GM20000 (cell line): ENCODE data around the gene FOXK1.

ENCODE experiments used
- DNase-seq: peaks from one replicate; pipeline ENCODE4 v3.0.0; 2012; ENCODE audit warnings: low spot score
- TF ChIP-seq, protein P1 (sequence below): IDR thresholded peaks from 2 replicates; pipeline ENCODE4 v1.5.1; 2012; ENCODE audit warnings: mild to moderate bottlenecking, control low read depth; ENCODE audit errors: extremely low read depth, missing control alignments

FOXK1 gene

DNA sequence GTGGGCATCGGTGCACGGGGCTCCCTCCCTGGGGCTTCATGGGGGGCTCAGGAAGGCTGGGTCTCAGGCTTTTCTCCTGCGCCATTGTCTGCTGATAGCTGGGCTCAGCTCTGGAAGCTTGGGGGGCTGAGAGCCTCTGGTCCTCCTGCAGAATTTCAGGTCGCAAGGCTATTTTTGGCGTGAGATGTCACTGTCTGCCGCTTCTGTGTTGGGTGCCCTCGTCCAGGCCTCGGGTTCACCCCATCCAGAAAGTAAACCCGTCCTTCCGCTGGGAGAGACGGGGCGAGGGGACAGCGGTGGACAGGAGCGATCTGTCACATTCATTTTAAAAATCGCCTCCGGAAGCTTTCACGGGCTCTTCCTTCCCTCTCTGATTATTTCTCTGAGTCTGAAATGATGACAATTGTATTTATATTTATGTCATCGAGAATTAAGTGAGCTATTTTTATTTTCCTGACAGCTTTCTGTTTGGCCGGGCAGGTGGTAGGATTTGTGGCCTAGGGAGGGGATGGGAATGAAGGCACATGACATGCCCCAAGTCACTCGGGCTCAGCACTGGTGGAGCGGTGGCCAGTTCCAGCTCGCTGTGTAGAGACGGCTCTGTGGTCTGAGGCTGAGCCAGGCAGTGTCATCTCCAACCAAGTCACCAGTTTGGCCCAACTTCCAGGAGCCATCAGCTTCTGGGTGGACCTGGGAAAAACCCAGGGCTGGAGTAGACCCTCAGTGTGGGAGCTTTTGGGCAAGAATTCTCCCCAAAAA, 52.7 kb downstream of the FOXK1 start:
- TF ChIP-seq, protein P1, sequence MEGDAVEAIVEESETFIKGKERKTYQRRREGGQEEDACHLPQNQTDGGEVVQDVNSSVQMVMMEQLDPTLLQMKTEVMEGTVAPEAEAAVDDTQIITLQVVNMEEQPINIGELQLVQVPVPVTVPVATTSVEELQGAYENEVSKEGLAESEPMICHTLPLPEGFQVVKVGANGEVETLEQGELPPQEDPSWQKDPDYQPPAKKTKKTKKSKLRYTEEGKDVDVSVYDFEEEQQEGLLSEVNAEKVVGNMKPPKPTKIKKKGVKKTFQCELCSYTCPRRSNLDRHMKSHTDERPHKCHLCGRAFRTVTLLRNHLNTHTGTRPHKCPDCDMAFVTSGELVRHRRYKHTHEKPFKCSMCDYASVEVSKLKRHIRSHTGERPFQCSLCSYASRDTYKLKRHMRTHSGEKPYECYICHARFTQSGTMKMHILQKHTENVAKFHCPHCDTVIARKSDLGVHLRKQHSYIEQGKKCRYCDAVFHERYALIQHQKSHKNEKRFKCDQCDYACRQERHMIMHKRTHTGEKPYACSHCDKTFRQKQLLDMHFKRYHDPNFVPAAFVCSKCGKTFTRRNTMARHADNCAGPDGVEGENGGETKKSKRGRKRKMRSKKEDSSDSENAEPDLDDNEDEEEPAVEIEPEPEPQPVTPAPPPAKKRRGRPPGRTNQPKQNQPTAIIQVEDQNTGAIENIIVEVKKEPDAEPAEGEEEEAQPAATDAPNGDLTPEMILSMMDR, result no peak

DNA sequence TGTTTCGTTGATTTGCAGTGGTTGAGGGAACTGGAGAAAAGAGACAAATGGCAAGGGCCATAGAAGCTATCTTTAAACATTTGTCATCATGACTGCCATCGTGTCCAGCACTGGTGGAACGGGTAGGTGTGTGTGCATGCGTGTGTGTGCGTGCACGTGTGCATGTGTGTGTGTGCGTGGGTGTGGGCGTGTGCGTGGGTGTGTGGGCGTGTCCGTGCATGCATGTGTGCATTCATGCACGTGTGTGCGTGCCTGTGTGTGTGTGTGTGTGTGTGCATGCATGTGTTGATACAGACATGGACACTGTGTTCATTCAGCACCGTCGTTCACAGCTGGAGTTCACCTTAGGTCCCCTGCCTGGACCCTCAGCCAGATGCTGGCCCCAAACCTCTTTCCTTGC, 55.2 kb downstream of the FOXK1 start:
- DNase-seq, result no peak
- TF ChIP-seq, protein P1, result no peak

More for the DNA sequence above, 52.7 kb downstream of the FOXK1 start:
- DNase-seq, result no peak

DNA sequence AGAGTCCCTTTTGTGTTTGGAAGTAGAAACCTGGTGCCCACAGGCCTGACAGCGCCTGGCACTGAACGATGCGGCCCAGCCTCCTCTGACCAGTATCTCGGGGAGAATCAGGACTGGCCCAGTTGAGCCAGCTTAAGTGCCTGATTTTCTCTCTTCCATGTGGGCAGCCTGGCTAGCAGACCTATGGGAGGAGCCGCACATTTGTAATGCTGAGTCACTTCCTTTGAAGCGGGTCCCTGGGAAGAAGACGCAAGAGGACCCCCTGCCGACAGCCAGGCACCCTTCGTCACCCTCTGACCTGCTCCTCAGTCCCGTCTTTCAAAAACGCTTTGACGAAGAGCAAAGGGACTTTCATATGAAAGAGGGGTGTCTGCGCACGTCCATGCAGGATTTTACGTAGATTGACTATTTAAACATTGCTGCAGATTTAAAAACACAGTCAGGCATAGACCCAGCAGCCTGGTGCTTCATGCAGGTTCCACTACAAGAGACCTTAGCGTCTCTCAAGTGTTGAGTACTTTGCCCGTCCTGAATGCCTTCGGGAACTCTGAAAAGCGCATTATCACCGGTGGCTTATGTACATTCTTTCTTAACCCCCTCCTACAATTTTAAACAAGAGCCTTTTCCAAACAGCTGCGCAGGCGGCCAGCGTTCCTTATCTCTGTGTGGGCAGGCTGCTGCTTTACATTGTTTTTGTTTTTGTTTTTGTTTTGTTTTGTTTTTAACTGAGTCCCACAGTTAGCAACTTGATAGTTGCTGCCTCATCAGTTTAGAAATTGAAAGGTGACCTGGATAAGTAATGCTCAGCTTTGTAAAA, 56.8 kb downstream of the FOXK1 start:
- TF ChIP-seq, protein P1, result no peak
- no peak for DNase-seq

DNA sequence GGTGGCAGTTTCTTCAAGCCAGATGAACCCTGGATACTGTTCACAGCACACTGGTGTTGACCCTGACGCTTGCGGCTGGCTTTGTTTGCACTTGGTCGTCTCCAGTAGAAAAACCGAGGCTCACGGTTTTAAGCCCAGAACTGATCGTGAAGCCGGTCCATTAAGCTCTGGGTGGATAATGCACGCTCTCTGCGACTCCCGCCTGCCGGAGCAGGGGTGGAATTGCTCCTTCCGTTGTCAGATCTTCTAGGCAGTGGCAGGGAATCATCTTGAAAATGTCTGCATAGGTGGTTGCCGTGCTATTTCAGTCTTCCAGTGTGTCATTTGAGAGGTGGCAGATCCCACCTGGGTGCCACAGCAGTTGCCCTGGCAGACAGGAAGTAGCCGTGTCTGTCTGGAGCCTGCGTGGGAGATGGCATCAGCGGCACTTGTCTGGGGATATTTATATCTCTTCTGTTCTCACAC, 57.5 kb downstream of the FOXK1 start:
- TF ChIP-seq, protein P1, result no peak

DNA sequence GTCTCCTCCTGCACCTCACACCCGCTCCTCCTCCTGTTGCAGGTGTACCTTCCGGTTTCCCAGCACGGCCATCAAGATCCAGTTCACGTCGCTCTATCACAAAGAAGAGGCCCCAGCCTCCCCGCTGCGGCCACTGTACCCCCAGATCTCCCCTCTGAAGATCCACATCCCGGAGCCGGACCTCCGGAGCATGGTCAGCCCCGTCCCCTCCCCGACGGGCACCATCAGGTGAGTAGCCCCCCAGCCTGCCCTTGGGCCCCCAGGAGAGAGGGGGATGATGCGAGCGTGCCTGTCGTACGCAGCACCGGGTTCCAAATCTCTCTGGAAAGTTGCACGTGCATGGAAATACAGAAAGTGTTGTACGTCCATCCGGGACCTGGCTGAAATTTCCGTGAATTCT, 58.7 kb downstream of the FOXK1 start:
- DNase-seq, result no peak
- TF ChIP-seq, protein P1, result no peak

More for the DNA sequence above, 57.5 kb downstream of the FOXK1 start:
- DNase-seq, result no peak

DNA sequence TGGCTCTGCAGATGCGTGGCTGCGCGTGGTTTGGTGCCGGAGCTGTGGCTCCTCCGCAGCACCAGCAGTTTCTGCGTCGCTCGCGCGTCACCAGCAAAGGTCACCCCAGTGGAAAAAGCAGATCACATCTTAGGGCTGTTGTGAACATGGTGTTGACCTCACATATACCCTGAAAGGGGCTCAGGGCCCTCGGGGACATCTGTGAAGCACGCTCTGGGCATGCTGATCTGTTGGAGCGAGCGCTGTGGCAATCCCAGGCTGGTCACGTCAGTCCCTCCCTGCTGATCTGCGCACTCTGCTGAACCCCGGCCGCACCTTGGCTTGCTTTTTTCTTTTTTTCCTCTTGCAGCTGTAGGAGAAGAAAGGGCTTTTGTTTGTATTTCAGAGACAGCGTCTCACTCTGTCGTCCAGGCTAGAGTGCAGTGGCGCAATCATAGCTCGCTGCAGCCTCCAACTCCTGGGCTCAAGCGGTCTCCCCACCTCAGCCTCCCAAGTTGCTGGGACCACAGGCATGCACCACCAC, 60.0 kb downstream of the FOXK1 start:
- no peak for DNase-seq
- TF ChIP-seq, protein P1, result no peak

DNA sequence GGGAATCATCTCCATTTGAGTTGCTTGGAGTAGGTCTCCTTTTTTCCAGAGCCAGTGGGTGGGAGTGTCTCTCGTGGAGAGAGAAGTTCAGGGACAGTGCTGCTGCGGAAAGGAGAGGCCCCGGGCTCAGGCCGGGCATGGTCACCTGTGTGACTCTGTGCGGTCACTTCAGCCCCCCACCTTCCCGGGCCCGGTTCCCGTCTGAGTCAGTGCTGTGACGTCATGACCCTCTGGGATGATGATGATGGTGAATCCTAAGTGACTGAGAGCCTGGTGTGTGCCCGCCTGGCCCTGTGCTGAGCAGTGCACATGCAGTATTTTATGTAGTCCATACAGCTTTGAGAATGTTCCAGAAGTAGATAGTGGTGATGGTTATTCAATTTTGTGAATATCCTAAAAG, 60.8 kb downstream of the FOXK1 start:
- no peak for DNase-seq
- TF ChIP-seq, protein P1, result no peak
